ENCODE data around the gene NTNG2. TPM values are rescaled to one million over a fixed set of nuclear protein-coding genes. Genes with fewer than 3 reads are reported as not detected.

Gene NTNG2
- total RNA-seq, 1 donor from 2014 or later: 43.7 TPM

DNA sequence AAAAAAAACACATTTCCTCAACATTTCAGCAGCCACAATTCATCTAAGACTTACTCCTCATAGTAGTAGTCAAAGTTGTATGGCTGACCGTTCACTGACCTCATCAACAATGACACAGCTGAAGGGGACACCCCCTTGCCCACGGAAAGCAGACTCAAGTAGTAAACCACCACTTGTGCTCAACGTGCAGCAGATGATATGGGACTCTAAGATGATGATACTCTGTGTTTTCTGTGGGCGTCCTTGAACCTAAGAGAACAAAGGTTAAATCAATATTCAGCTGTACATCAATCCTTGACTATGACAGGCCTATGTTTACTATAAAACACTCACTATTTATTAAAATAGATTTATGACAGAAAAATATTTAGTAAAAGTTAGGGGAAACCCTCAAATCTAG is 121.3 kb downstream of the NTNG2 start:
- TF ChIP-seq CTCF (IDR thresholded peaks at IDR 0.05; ENCODE audit: partially characterized antibody, unreplicated experiment): no peak
- Mint-ChIP-seq H3K4me1 (ENCODE audit: low read depth, unreplicated experiment) (no peaks in the 10 kb centered on the region), H3K9me3 (ENCODE audit: unreplicated experiment) (peaks cover 3% of the 10 kb centered on the region), H3K4me3 (ENCODE audit: unreplicated experiment) (no peak overlapping the region), H3K27ac (ENCODE audit: unreplicated experiment) (no peak overlapping the region), H3K27me3 (ENCODE audit: unreplicated experiment) (no peaks in the 10 kb centered on the region), H3K36me3 (ENCODE audit: unreplicated experiment) (no peaks in the 10 kb centered on the region)
- no peak for DNase-seq

DNA sequence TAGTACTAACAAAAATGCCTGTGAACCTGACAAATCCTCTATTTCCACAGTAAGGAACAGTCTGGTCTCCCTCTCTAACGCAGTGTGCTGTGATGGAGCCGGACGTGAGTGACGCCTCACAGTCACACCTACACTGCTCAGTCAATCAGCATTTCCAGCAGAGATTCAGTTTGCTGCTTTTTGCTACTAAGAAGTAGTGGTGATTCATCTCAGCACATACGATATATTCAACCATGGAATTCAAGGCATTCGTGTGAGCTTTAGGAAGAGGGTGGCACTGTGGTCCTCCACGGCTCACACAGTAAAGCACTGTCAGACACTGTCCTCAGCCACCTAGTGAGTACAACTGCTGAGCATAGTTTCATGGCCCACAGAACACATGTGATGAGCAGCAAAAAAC is 122.0 kb downstream of the NTNG2 start:
- Mint-ChIP-seq H3K9me3 (ENCODE audit: unreplicated experiment) (peaks cover 3% of the 10 kb centered on the region), H3K4me1 (ENCODE audit: low read depth, unreplicated experiment) (no peaks in the 10 kb centered on the region), H3K27me3 (ENCODE audit: unreplicated experiment) (no peaks in the 10 kb centered on the region), H3K4me3 (ENCODE audit: unreplicated experiment) (no peak overlapping the region), H3K36me3 (ENCODE audit: unreplicated experiment) (no peaks in the 10 kb centered on the region), H3K27ac (ENCODE audit: unreplicated experiment) (no peak overlapping the region)
- DNase-seq: no peak
- no peak for TF ChIP-seq CTCF (IDR thresholded peaks at IDR 0.05; ENCODE audit: partially characterized antibody, unreplicated experiment)

DNA sequence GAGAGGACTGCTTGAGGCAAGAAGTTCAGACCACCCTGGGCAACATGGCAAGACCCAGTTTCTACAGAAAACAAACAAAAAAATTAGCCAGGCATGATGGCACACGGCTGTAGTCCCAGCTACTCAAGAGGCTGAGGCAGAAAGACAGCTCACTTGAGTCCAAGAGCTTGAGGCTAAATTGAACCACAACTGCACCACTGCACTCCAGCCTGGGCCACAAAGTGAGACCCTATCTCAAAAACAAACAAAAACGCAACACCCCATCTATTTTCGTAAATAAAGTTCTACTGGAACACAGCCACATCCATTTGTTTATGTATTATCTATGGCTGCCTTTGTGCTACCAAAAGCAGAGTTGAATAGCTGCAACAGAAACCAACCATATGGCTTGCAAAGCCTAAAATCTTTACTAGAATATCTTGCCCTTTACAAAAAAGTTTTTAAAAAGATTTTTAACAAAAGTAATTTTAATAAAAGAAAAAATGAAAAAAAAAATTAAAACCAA is 125.5 kb downstream of the NTNG2 start:
- Mint-ChIP-seq H3K27me3 (ENCODE audit: unreplicated experiment) (peaks cover 2% of the 10 kb centered on the region), H3K27ac (ENCODE audit: unreplicated experiment) (no peak overlapping the region), H3K9me3 (ENCODE audit: unreplicated experiment) (peaks cover 2% of the 10 kb centered on the region), H3K4me3 (ENCODE audit: unreplicated experiment) (no peak overlapping the region), H3K36me3 (ENCODE audit: unreplicated experiment) (no peaks in the 10 kb centered on the region), H3K4me1 (ENCODE audit: low read depth, unreplicated experiment) (peaks cover 2% of the 10 kb centered on the region)
- DNase-seq: no peak
- no peak for TF ChIP-seq CTCF (IDR thresholded peaks at IDR 0.05; ENCODE audit: partially characterized antibody, unreplicated experiment)

GRCh38 chr9:132288361-132288760 is 126.5 kb downstream of the NTNG2 start:
- no peak for TF ChIP-seq CTCF (IDR thresholded peaks at IDR 0.05; ENCODE audit: partially characterized antibody, unreplicated experiment)
- Mint-ChIP-seq H3K27me3 (ENCODE audit: unreplicated experiment) (peaks cover 2% of the 10 kb centered on the region), H3K4me3 (ENCODE audit: unreplicated experiment) (no peak overlapping the region), H3K9me3 (ENCODE audit: unreplicated experiment) (no peaks in the 10 kb centered on the region), H3K36me3 (ENCODE audit: unreplicated experiment) (no peaks in the 10 kb centered on the region), H3K4me1 (ENCODE audit: low read depth, unreplicated experiment) (peaks cover 2% of the 10 kb centered on the region), H3K27ac (ENCODE audit: unreplicated experiment) (no peak overlapping the region)
- DNase-seq: no peak

- H3K4me1 Mint-ChIP-seq (ENCODE audit: low read depth, unreplicated experiment): peaks cover 2% of the 10 kb centered on the region
- no peak overlapping the region for H3K4me3 Mint-ChIP-seq (ENCODE audit: unreplicated experiment)
- DNase-seq: no peak
- H3K9me3 Mint-ChIP-seq (ENCODE audit: unreplicated experiment): no peaks in the 10 kb centered on the region
- H3K27me3 Mint-ChIP-seq (ENCODE audit: unreplicated experiment): peaks cover 2% of the 10 kb centered on the region
- no peak for TF ChIP-seq CTCF (IDR thresholded peaks at IDR 0.05; ENCODE audit: partially characterized antibody, unreplicated experiment)
- no peak overlapping the region for H3K27ac Mint-ChIP-seq (ENCODE audit: unreplicated experiment)
- H3K36me3 Mint-ChIP-seq (ENCODE audit: unreplicated experiment): no peaks in the 10 kb centered on the region
Measured at GRCh38 chr9:132288966-132289365, 127.1 kb downstream of the NTNG2 start.

All from glutamatergic neuron (in vitro differentiated cells).